ENCODE results near the gene NEK6. TPM values are rescaled to one million over a fixed set of nuclear protein-coding genes. Genes with fewer than 3 reads are reported as not detected.
A peak's percentile ranks its signal among the peaks of the same experiment; 100 is the strongest.

The NEK6 gene
- total and polyA plus RNA-seq, 10 of the 15 experiments (the other 5 are each of a cell fraction or from before 2014, with no cell fraction given), result 31.3 to 161 (median 89.2) TPM

DNA sequence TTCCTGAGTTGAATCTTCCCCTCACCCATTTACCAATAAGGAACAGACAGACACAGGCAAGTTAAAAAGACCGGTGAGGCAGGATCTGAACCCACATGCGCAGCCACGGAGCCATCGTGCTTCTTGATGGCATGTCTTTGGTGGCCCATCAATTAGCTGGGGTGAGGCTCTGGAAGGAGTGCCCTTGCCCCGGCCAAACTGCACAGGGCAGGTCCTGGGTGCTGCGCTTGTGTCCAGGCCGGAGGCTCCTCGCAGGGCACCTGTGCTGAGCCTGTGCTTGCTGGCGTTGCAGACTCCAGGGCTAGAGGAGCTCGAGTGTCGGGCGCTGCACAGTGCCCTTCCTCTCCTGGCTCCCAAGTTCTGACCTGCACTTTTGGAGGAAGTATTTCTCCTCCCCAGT lies 91.1 kb downstream of the NEK6 start:
- SMC1A ChIA-PET (ENCODE audit: uncharacterized antibody, unreplicated experiment), result no interaction called here
- intact Hi-C loops (cut with micrococcal nuclease; ENCODE audit: unreplicated experiment) (no loop called here), in situ Hi-C loops (cut with MboI) (no loop called here)
- Histone ChIP-seq H3K27ac (ENCODE audit: control insufficient read depth, insufficient read depth) (no peak overlapping the region), H3K9me3 (replicated peaks; ENCODE audit: control insufficient read depth, insufficient read depth, low read length) (no peaks in the 10 kb centered on the region), H3K9ac (ENCODE audit: control insufficient read depth, insufficient read depth, low read length) (no peak overlapping the region), H3K4me2 (ENCODE audit: control insufficient read depth, insufficient read depth) (no peak overlapping the region), H3K4me3 (no peak overlapping the region), H4K20me1 (ENCODE audit: control insufficient read depth, insufficient read depth) (no peaks in the 10 kb centered on the region), H3K36me3 (ENCODE audit: control insufficient read depth in 2 of 2, insufficient read depth in 2 of 2, low read length in 1 of 2) (peaks cover 53 to 61% of the 10 kb centered on the region in 2 experiments), H3K79me2 (ENCODE audit: control insufficient read depth, insufficient read depth, low read length) (no peaks in the 10 kb centered on the region), H3K4me1 (ENCODE audit: control insufficient read depth, insufficient read depth, low read length) (no peaks in the 10 kb centered on the region), H2AFZ (ENCODE audit: control insufficient read depth, low read depth, low read length) (no peak overlapping the region), H3K27me3 (replicated peaks in 1 of 2; ENCODE audit: control insufficient read depth in 2 of 2, insufficient read depth in 2 of 2, low read length in 1 of 2) (no peaks in the 10 kb centered on the region)
- 95% methylated on average over 12 of the region's 12 CpGs for WGBS (ENCODE audit: insufficient coverage, insufficient replicate concordance, low lambda C conversion rate, missing lambda C conversion rate)
- CTCF ChIA-PET, result no interaction called here
- DNase-seq (ENCODE audit: low read depth, low spot score) (no peak), ATAC-seq (no peak), FAIRE-seq (no peak)
- POLR2A ChIA-PET, result no interaction called here
- BruUV-seq (replicated peaks), result no TSS peak
- TF ChIP-seq POLR2AphosphoS2 (IDR thresholded peaks at IDR 0.05; ENCODE audit: low read depth, low read length) (peak; percentile 44; the same call in 1 of the 2 replicates), TARDBP (IDR thresholded peaks at IDR 0.05; ENCODE audit: borderline replicate concordance) (no peak), POLR2A (IDR thresholded peaks at IDR 0.05; ENCODE audit: low read depth, low read length) (peak; percentile 70), CBFB (IDR thresholded peaks at IDR 0.05; ENCODE audit: low read depth) (no peak), NFYA (IDR thresholded peaks at IDR 0.05; ENCODE audit: borderline replicate concordance, low read depth, low read length) (no peak), IRF4 (IDR thresholded peaks at IDR 0.05; ENCODE audit: low read depth, low read length) (no peak), POLR2AphosphoS5 (IDR thresholded peaks at IDR 0.05; ENCODE audit: low read length) (0 out of 2 replicates have a peak, but pooled peaks have one; percentile 20), ZNF274 (IDR thresholded peaks at IDR 0.05; ENCODE audit: insufficient read depth, insufficient read length) (no peak)
- RAD21 ChIA-PET (ENCODE audit: unreplicated experiment), result no interaction called here

- CTCF ChIA-PET, result no interaction called here
- no TSS peak for BruUV-seq (replicated peaks)
- no peak for FAIRE-seq
- H3K4me2 ChIP-seq (ENCODE audit: control insufficient read depth, insufficient read depth), result no peak overlapping the region
- 98% methylated on average over 8 of the region's 8 CpGs for WGBS (ENCODE audit: insufficient coverage, insufficient replicate concordance, low lambda C conversion rate, missing lambda C conversion rate)
- 0 out of 2 replicates have a peak, but pooled peaks cover 4% of the 10 kb centered on the region for H4K20me1 ChIP-seq (ENCODE audit: control insufficient read depth, insufficient read depth)
- SMC1A ChIA-PET (ENCODE audit: uncharacterized antibody, unreplicated experiment), result no interaction called here
- no peaks in the 10 kb centered on the region for H3K9me3 ChIP-seq (replicated peaks; ENCODE audit: control insufficient read depth, insufficient read depth, low read length)
- H2AFZ ChIP-seq (ENCODE audit: control insufficient read depth, low read depth, low read length), result no peak overlapping the region
- no peak for ATAC-seq
- H3K79me2 ChIP-seq (ENCODE audit: control insufficient read depth, insufficient read depth, low read length), result no peaks in the 10 kb centered on the region
- intact Hi-C loops (cut with micrococcal nuclease; ENCODE audit: unreplicated experiment), result no loop called here
- no peak overlapping the region for H3K9ac ChIP-seq (ENCODE audit: control insufficient read depth, insufficient read depth, low read length)
- H3K27ac ChIP-seq (ENCODE audit: control insufficient read depth, insufficient read depth), result no peak overlapping the region
- H3K4me1 ChIP-seq (ENCODE audit: control insufficient read depth, insufficient read depth, low read length), result no peaks in the 10 kb centered on the region
- DNase-seq (ENCODE audit: low read depth, low spot score), result no peak
- POLR2A ChIA-PET, result no interaction called here
- RAD21 ChIA-PET (ENCODE audit: unreplicated experiment), result no interaction called here
- H3K4me3 ChIP-seq, result no peak overlapping the region
- H3K36me3 ChIP-seq (ENCODE audit: control insufficient read depth in 2 of 2, insufficient read depth in 2 of 2, low read length in 1 of 2), result peaks cover 53 to 62% of the 10 kb centered on the region in 2 experiments
- H3K27me3 ChIP-seq (replicated peaks in 1 of 2; ENCODE audit: control insufficient read depth in 2 of 2, insufficient read depth in 2 of 2, low read length in 1 of 2), result no peaks in the 10 kb centered on the region
- in situ Hi-C loops (cut with MboI), result no loop called here
- TF ChIP-seq ESRRA (IDR thresholded peaks at IDR 0.05; ENCODE audit: low read length) (no peak), BHLHE40 (IDR thresholded peaks at IDR 0.05; ENCODE audit: borderline replicate concordance in 1 of 2, low read depth in 2 of 2, low read length in 1 of 2) (no peak), SUZ12 (IDR thresholded peaks at IDR 0.05; ENCODE audit: unreplicated experiment) (no peak), ZNF217 (IDR thresholded peaks at IDR 0.05) (no peak), ELK1 (IDR thresholded peaks at IDR 0.05; ENCODE audit: low read depth, low read length) (no peak), NKRF (conservative IDR thresholded peaks at IDR 0.05) (no peak), TAF1 (IDR thresholded peaks at IDR 0.05; ENCODE audit: borderline replicate concordance, low read depth, low read length) (no peak), NRF1 (conservative IDR thresholded peaks at IDR 0.05; ENCODE audit: low read depth, low read length) (no peak), ZNF274 (IDR thresholded peaks at IDR 0.05; ENCODE audit: insufficient read depth, insufficient read length) (no peak)
Measured at GRCh38 chr9:124349267-124349666, 91.5 kb downstream of the NEK6 start.

Measured in GM12878 (cell line).